Prostate gland (tissue), 2 donors: ENCODE measurements around the gene PAPLN. TPM values are rescaled to one million over a fixed set of nuclear protein-coding genes. Genes with fewer than 3 reads are reported as not detected.

Source experiments
- DNase-seq: peaks from one replicate; pipeline ENCODE4 v3.0.0-alpha.2; 2019; ENCODE audit warnings: low spot score
- H3K27ac ChIP-seq, 2 donors: fragments of 200-600 bp; sonication (generic); 2 replicates each; pipeline ENCODE4 v1.5.1; 2017 to 2019
- H3K27me3 ChIP-seq: fragments of 200-600 bp; sonication (generic); replicated peaks from 2 replicates; pipeline ENCODE4 v1.5.1; 2019; ENCODE audit not compliant: insufficient read depth
- H3K36me3 ChIP-seq, 2 donors: fragments of 200-600 bp; sonication (generic); 1 replicate in 1 of 2; 2 replicates in 1 of 2; pipeline versions ENCODE4 v1.5.1 to v1.8.1; 2017 to 2019
- H3K4me1 ChIP-seq: fragments of 200-600 bp; sonication (generic); replicated peaks from 2 replicates; pipeline ENCODE4 v1.5.1; 2019
- H3K4me3 ChIP-seq, 2 donors: fragments of 200-600 bp; sonication (generic); 2 replicates each; pipeline ENCODE4 v1.5.1; 2017 to 2019
- H3K9me3 ChIP-seq: fragments of 200-600 bp; sonication (generic); 2 replicates; pipeline ENCODE4 v1.5.1; 2017
- POLR2A ChIP-seq: fragments of 450-650 bp; IDR thresholded peaks from one replicate; pipeline ENCODE4 v1.6.1; 2016; ENCODE audit warnings: antibody characterized with exemption, mild to moderate bottlenecking
- POLR2AphosphoS5 ChIP-seq: sonication (generic); formaldehyde crosslinking; IDR thresholded peaks from one replicate; pipeline ENCODE4 v1.6.1; 2017; ENCODE audit warnings: antibody characterized with exemption
- WGBS: methylation state at CpG from one replicate; pipeline ENCODE4 v1.1.5; 2018; 5-methylcytosine and 5-hydroxymethylcytosine counted together
- intact Hi-C: fragments of 100-400 bp; cut with DNase I; formaldehyde crosslinking; loops from one replicate; pipeline ENCODE4 v1.14.2; 2022
- total RNA-seq, 2 donors: library from RNA; depleted of rRNA; stranded (reverse); fragments of >200 nt; gene quantifications; one replicate each; pipeline ENCODE4 v1.1.0, GENCODE V29; 2016
- TF ChIP-seq, protein P1 (sequence below), 4 experiments: fragments of 200-600 bp in 2 of 4; fragments of 450-650 bp in 2 of 4; sonication (generic) in 2 of 4; IDR thresholded peaks; 1 replicate in 3 of 4; 2 replicates in 1 of 4; pipeline ENCODE4 v1.5.1; 2016 to 2019; ENCODE audit warnings: antibody characterized with exemption in 4 of 4, mild to moderate bottlenecking in 2 of 4, moderate library complexity in 2 of 4

The PAPLN gene
- total RNA-seq, 2 donors from 2014 or later: 10.7 to 33.1 TPM

DNA sequence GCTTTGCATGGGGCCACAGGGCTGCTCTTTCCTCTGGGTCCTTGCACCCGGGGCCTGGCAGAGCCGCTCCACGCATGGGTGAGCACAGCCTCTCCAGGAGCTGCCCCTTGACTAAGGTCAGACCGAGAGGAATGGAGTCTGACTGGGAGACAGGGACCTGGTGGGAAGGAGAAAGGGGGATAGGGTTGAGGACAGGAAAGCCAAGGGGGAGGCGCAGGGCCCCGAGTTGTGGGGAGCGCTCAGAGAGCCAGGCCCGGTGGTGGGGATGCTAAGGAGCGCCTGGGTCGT lies 16.0 kb downstream of the PAPLN start:
- Histone ChIP-seq H3K4me1 (no peaks in the 10 kb centered on the region), H3K9me3 (no peaks in the 10 kb centered on the region), H3K4me3 (no peak overlapping the region), H3K27ac (no peak overlapping the region), H3K36me3 (no peaks in the 10 kb centered on the region), H3K27me3 (no peaks in the 10 kb centered on the region)
- intact Hi-C loops: no loop called here
- DNase-seq: no peak
- TF ChIP-seq, protein P1, sequence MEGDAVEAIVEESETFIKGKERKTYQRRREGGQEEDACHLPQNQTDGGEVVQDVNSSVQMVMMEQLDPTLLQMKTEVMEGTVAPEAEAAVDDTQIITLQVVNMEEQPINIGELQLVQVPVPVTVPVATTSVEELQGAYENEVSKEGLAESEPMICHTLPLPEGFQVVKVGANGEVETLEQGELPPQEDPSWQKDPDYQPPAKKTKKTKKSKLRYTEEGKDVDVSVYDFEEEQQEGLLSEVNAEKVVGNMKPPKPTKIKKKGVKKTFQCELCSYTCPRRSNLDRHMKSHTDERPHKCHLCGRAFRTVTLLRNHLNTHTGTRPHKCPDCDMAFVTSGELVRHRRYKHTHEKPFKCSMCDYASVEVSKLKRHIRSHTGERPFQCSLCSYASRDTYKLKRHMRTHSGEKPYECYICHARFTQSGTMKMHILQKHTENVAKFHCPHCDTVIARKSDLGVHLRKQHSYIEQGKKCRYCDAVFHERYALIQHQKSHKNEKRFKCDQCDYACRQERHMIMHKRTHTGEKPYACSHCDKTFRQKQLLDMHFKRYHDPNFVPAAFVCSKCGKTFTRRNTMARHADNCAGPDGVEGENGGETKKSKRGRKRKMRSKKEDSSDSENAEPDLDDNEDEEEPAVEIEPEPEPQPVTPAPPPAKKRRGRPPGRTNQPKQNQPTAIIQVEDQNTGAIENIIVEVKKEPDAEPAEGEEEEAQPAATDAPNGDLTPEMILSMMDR (IDR thresholded peaks at IDR 0.05): no peak
- TF ChIP-seq POLR2A: no peak
- TF ChIP-seq POLR2AphosphoS5: no peak
- WGBS: 89% methylated on average over 10 of the region's 10 CpGs

DNA sequence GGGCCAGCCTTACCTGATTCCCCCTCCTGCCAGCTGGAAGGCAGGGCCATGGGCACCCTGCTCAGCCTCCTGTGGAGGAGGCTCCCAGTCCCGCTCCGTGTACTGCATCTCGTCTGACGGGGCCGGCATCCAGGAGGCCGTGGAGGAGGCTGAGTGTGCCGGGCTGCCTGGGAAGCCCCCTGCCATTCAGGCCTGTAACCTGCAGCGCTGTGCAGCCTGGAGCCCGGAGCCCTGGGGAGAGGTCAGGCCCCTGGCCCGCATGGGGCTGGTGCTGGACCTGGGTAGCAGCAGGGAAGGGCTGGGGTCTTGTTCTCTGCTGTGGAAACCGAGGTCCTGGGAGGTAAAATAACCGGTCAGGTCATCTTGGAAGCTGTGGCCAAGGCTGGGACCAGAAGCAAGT lies 16.4 kb downstream of the PAPLN start:
- intact Hi-C loops: no loop called here
- H3K4me3 ChIP-seq: no peak overlapping the region
- no peaks in the 10 kb centered on the region for H3K36me3 ChIP-seq
- DNase-seq: no peak
- 96% methylated on average over 4 of the region's 12 CpGs for WGBS
- no peaks in the 10 kb centered on the region for H3K9me3 ChIP-seq
- no peak overlapping the region for H3K27ac ChIP-seq
- no peaks in the 10 kb centered on the region for H3K27me3 ChIP-seq
- no peak for TF ChIP-seq POLR2A
- TF ChIP-seq POLR2AphosphoS5: no peak
- TF ChIP-seq, protein P1 (IDR thresholded peaks at IDR 0.05): no peak
- no peaks in the 10 kb centered on the region for H3K4me1 ChIP-seq

DNA sequence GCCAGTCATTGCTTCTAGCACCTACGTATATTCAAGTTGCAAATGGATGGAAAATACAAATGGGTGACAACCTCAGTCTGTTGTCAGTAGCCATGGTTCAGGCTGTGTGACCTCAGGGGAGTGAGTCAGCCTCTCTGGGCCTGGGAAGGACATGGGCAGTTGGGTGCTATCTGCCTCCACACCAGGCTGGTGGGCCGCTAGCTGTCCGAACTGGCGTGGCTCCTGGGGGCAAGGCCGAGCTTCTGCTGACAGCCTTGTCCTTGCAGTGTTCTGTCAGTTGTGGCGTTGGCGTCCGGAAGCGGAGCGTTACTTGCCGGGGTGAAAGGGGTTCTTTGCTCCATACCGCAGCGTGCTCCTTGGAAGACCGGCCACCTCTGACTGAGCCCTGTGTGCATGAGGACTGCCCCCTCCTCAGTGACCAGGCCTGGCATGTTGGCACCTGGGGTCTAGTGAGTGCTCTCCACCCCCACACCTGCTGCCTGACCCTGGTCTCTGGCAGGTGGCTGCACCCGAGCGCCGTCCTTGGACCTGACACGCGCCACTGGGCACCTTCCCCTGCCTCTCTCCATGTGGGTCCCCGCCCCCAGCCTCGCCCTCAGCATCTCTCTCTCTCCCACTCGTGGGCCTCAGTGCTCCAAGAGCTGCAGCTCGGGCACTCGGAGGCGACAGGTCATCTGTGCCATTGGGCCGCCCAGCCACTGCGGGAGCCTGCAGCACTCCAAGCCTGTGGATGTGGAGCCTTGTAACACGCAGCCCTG lies 17.1 kb downstream of the PAPLN start:
- intact Hi-C loops: no loop called here
- no peak for DNase-seq
- WGBS: 94% methylated on average over 28 of the region's 28 CpGs
- TF ChIP-seq POLR2A (no peak), POLR2AphosphoS5 (no peak)
- TF ChIP-seq, protein P1 (IDR thresholded peaks at IDR 0.05): no peak
- H3K4me1 ChIP-seq: no peaks in the 10 kb centered on the region
- no peak overlapping the region for H3K4me3 ChIP-seq
- H3K27ac ChIP-seq: no peak overlapping the region
- H3K27me3 ChIP-seq: no peaks in the 10 kb centered on the region
- no peaks in the 10 kb centered on the region for H3K36me3 ChIP-seq
- no peaks in the 10 kb centered on the region for H3K9me3 ChIP-seq

DNA sequence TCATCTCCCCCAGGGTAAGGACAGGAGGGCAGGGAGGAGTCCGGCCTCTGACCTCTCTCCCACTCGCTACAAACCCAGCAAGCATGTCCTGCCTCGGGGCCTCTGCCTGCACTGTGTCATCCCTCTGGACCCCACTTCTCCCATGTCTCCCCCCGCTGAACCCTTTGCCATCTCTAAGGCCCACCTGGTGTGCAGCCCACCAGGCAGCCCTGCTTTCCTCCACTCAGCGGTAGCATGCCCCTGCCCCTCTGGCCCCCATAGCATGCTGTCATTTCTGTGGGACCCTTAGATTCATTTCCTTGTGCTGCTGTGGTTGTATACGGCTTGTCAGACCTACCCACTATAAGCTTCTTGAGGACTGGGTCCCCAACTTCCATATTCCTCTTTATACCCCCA lies 17.7 kb downstream of the PAPLN start:
- H3K4me1 ChIP-seq: no peaks in the 10 kb centered on the region
- intact Hi-C loops: no loop called here
- TF ChIP-seq POLR2AphosphoS5: no peak
- no peak for TF ChIP-seq POLR2A
- TF ChIP-seq, protein P1 (IDR thresholded peaks at IDR 0.05): no peak
- H3K27ac ChIP-seq: no peak overlapping the region
- 92% methylated on average over 6 of the region's 6 CpGs for WGBS
- H3K27me3 ChIP-seq: no peaks in the 10 kb centered on the region
- H3K4me3 ChIP-seq: no peak overlapping the region
- no peaks in the 10 kb centered on the region for H3K36me3 ChIP-seq
- no peak for DNase-seq
- no peaks in the 10 kb centered on the region for H3K9me3 ChIP-seq

DNA sequence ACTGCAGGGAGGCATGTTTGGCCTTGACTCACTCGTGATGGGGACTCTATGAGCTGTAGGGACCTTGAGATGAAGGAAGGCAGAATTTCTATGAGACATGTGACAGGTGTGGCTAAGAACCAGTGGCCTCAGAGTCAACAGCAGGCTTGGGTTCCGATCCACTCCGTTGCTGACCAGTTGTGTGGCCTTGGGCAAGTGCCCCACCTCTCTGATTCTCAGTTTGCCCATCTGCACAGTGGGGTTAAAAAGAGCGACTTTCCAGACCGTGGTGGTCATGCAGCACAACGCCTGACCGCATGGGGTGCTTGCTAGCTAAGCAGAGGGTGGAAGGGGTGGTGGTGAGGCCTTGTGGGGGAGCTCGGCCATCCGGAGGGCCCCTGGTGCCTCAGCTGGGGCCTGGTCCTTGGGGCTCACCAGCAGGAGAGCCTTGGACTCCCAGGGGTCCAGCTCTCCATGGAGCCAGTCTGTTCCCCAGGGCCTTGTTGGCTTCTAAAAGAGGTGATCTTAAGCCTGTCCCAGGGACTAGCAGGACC lies 18.5 kb downstream of the PAPLN start:
- no peak overlapping the region for H3K4me3 ChIP-seq
- intact Hi-C loops: no loop called here
- H3K27me3 ChIP-seq: no peaks in the 10 kb centered on the region
- no peak for DNase-seq
- 90% methylated on average over 9 of the region's 9 CpGs for WGBS
- no peaks in the 10 kb centered on the region for H3K36me3 ChIP-seq
- no peak overlapping the region for H3K27ac ChIP-seq
- no peak for TF ChIP-seq POLR2AphosphoS5
- no peak for TF ChIP-seq POLR2A
- TF ChIP-seq, protein P1 (IDR thresholded peaks at IDR 0.05): no peak
- H3K4me1 ChIP-seq: no peaks in the 10 kb centered on the region
- H3K9me3 ChIP-seq: no peaks in the 10 kb centered on the region
